CD4-positive, alpha-beta T cell (primary cell): Measurements from ENCODE around the gene DOCK9. TPM values are rescaled to one million over a fixed set of nuclear protein-coding genes. Genes with fewer than 3 reads are reported as not detected.
A peak's percentile ranks its signal among the peaks of the same experiment; 100 is the strongest.

Experiments used
- ATAC-seq: fragments of 200-7000 bp; cut with Tn5 transposase; one replicate; pipeline ENCODE4 v1.10.0; 2022; ENCODE audit warnings: mild to moderate bottlenecking; ENCODE audit not compliant: poor library complexity
- CTCF ChIA-PET: fragments of 350-600 bp; sonication (Branson Sonifier 250); formaldehyde crosslinking; loops from one replicate; lab custom pipeline; 2021; ENCODE audit warnings: antibody characterized with exemption, inconsistent platforms; lab: Charles Lee
- POLR2A ChIA-PET: fragments of 350-600 bp; sonication (Branson Sonifier 250); formaldehyde crosslinking; loops from one replicate; lab custom pipeline; 2021; ENCODE audit warnings: antibody characterized with exemption, inconsistent platforms; lab: Charles Lee
- DNase-seq, 14 experiments: peaks; one replicate each; pipeline ENCODE4 v3.0.0-alpha.2; 2013 to 2020; ENCODE audit warnings: mixed read lengths in 2 of 14
- H3K27ac ChIP-seq, 2 donors: one replicate each; pipeline versions ENCODE4 v1.5.1 to v1.7.0; 2013; ENCODE audit warnings: low read length in 2 of 2, low read depth in 1 of 2, mild to moderate bottlenecking in 1 of 2
- H3K27me3 ChIP-seq, 2 experiments: 1 replicate in 1 of 2; 2 replicates in 1 of 2; pipeline versions ENCODE4 v1.6.1 to v1.7.0; 2013; ENCODE audit warnings: low read length in 2 of 2, control low read depth in 1 of 2, mild to moderate bottlenecking in 1 of 2, moderate library complexity in 1 of 2; ENCODE audit not compliant: insufficient read depth in 2 of 2, control insufficient read depth in 1 of 2
- H3K36me3 ChIP-seq: one replicate; pipeline ENCODE4 v1.6.1; 2013; ENCODE audit warnings: low read length, control low read depth; ENCODE audit not compliant: insufficient read depth
- H3K4me1 ChIP-seq: one replicate; pipeline ENCODE4 v1.6.1; 2013; ENCODE audit warnings: low read length, control low read depth; ENCODE audit not compliant: insufficient read depth
- H3K4me3 ChIP-seq: one replicate; pipeline ENCODE4 v1.5.1; 2013; ENCODE audit warnings: mild to moderate bottlenecking, low read length, moderate library complexity
- H3K9me3 ChIP-seq, 2 experiments: 1 replicate in 1 of 2; 2 replicates in 1 of 2; pipeline versions ENCODE4 v1.6.1 to v1.7.0; 2013; ENCODE audit warnings: low read length in 2 of 2, mild to moderate bottlenecking in 2 of 2, control low read depth in 1 of 2, moderate library complexity in 1 of 2; ENCODE audit not compliant: control insufficient read depth in 1 of 2, insufficient read depth in 1 of 2
- H3K27ac Mint-ChIP-seq: one replicate; pipeline ENCODE4 v1.8.0; 2020; ENCODE audit warnings: mixed read lengths
- H3K27me3 Mint-ChIP-seq: one replicate; pipeline ENCODE4 v1.8.0; 2021; ENCODE audit warnings: mixed read lengths
- H3K36me3 Mint-ChIP-seq: one replicate; pipeline ENCODE4 v1.8.0; 2021; ENCODE audit warnings: low read depth, mixed read lengths
- H3K4me1 Mint-ChIP-seq: one replicate; pipeline ENCODE4 v1.8.0; 2021; ENCODE audit warnings: low read depth, mixed read lengths
- H3K4me3 Mint-ChIP-seq: one replicate; pipeline ENCODE4 v1.8.0; 2020; ENCODE audit warnings: mild to moderate bottlenecking, mixed read lengths
- H3K9me3 Mint-ChIP-seq: one replicate; pipeline ENCODE4 v1.8.0; 2020; ENCODE audit warnings: mixed read lengths
- CTCF ChIP-seq: fragments of 200-600 bp; IDR thresholded peaks from one replicate; pipeline ENCODE4 v1.8.0; 2022; ENCODE audit warnings: antibody characterized with exemption, mild to moderate bottlenecking
- intact Hi-C, 2 experiments: fragments of 100-400 bp; cut with DNase I in 1 of 2; cut with micrococcal nuclease in 1 of 2; formaldehyde crosslinking; loops; one replicate each; pipeline versions ENCODE4 v1.15.1 to v1.9.0; 2023 to 2025; cut with DNase I, micrococcal nuclease
- total RNA-seq, 174 experiments: library from RNA in 2 of 174; stranded (reverse) in 2 of 174; gene quantifications; one replicate each; pipeline ENCODE4 v1.2.3 and lab custom pipeline; 2021 to 2026

DOCK9 gene
- total RNA-seq, 2 experiments from 2014 or later: 76.3 to 79.3 TPM

GRCh38 chr13:99002172-99002710 is 24.4 kb upstream of the DOCK9 start:
- H3K4me3 Mint-ChIP-seq: peak overlapping the region; percentile 12
- no peak for ATAC-seq
- H3K27ac Mint-ChIP-seq: peak overlapping the region; percentile 94
- no peaks in the 10 kb centered on the region for H3K27me3 Mint-ChIP-seq
- Histone ChIP-seq H3K36me3 (no peaks in the 10 kb centered on the region), H3K27me3 (no peaks in the 10 kb centered on the region), H3K9me3 (no peaks in the 10 kb centered on the region), H3K27ac (no peak overlapping the region), H3K4me3 (no peak overlapping the region), H3K4me1 (peaks cover 60% of the 10 kb centered on the region)
- no peak for DNase-seq
- peaks cover 8% of the 10 kb centered on the region for H3K36me3 Mint-ChIP-seq
- no peak for TF ChIP-seq CTCF
- ChIA-PET CTCF (interaction anchor here (1.0 to 1.1 kb wide), 2 partner anchors 27 to 103 kb away, joined by 4 read pairs; no protein-coding TSS in a partner anchor), POLR2A (no interaction called here)
- intact Hi-C loops: no loop called here
- H3K4me1 Mint-ChIP-seq: peaks cover 91% of the 10 kb centered on the region
- no peaks in the 10 kb centered on the region for H3K9me3 Mint-ChIP-seq

GRCh38 chr13:99000137-99000536 is 22.3 kb upstream of the DOCK9 start:
- no peaks in the 10 kb centered on the region for H3K9me3 Mint-ChIP-seq
- DNase-seq (peak in 1 of 14 experiments; percentile 20), ATAC-seq (no peak)
- Histone ChIP-seq H3K4me3 (no peak overlapping the region), H3K36me3 (no peaks in the 10 kb centered on the region), H3K27me3 (no peaks in the 10 kb centered on the region), H3K9me3 (no peaks in the 10 kb centered on the region), H3K27ac (no peak overlapping the region), H3K4me1 (peaks cover 76% of the 10 kb centered on the region)
- CTCF ChIA-PET: interaction anchor here (0.9 kb wide), 1 partner anchor 15 kb away, joined by 3 read pairs; no protein-coding TSS in a partner anchor
- H3K27ac Mint-ChIP-seq: peak overlapping the region; percentile 94
- peak overlapping the region; percentile 27 for H3K4me3 Mint-ChIP-seq
- POLR2A ChIA-PET: interaction anchor here (0.7 to 1.6 kb wide), 4 partner anchors 8 to 51 kb away, joined by 3 read pairs; no protein-coding TSS in a partner anchor
- intact Hi-C loops: no loop called here
- no peak for TF ChIP-seq CTCF
- H3K36me3 Mint-ChIP-seq: peaks cover 8% of the 10 kb centered on the region
- no peaks in the 10 kb centered on the region for H3K27me3 Mint-ChIP-seq
- peaks cover 99% of the 10 kb centered on the region for H3K4me1 Mint-ChIP-seq

DNA sequence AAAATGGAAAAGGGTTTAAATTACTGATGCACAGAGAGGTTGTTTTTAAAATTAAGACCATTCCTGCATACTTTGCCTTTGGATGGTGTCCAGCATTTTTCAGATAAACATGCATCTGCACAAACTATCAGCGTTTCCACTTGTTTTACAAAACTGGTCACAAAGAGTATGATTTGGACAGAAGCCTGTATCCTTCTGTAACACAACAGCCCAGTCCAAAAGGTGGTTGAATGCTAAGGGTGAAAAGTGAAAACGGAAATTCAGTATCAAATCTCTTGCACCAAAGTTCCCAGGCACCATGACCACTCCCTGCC is 21.7 kb upstream of the DOCK9 start:
- POLR2A ChIA-PET: interaction anchor here (1.6 kb wide), 1 partner anchor 9 kb away, joined by 3 read pairs; no protein-coding TSS in a partner anchor
- Mint-ChIP-seq H3K9me3 (no peaks in the 10 kb centered on the region), H3K27me3 (no peaks in the 10 kb centered on the region), H3K4me1 (peaks cover 99% of the 10 kb centered on the region), H3K36me3 (peaks cover 11% of the 10 kb centered on the region), H3K27ac (peak overlapping the region; percentile 94), H3K4me3 (peak overlapping the region; percentile 85)
- Histone ChIP-seq H3K9me3 (no peaks in the 10 kb centered on the region), H3K36me3 (no peaks in the 10 kb centered on the region), H3K27me3 (no peaks in the 10 kb centered on the region), H3K27ac (no peak overlapping the region), H3K4me3 (no peak overlapping the region), H3K4me1 (peaks cover 79% of the 10 kb centered on the region)
- CTCF ChIA-PET: no interaction called here
- intact Hi-C loops: loop anchor here (5.0 to 10.0 kb wide), 6 partner anchors 33 to 498 kb away; no protein-coding TSS in a partner anchor
- no peak for ATAC-seq
- no peak for TF ChIP-seq CTCF
- no peak for DNase-seq
